HepG2 (cell line): ENCODE measurements around the gene GNMT. TPM values are rescaled to one million over a fixed set of nuclear protein-coding genes. Genes with fewer than 3 reads are reported as not detected.

Experiments
- ATF1 ChIP-seq: IDR thresholded peaks from 2 replicates; pipeline ENCODE4 v1.6.1; 2016; ENCODE audit warnings: mild to moderate bottlenecking, control low read depth
- BATF2 ChIP-seq: sonication (generic); formaldehyde crosslinking; IDR thresholded peaks from 2 replicates; pipeline ENCODE4 v1.8.0; 2022; ENCODE audit warnings: mild to moderate bottlenecking, missing genetic modification reagents, moderate library complexity
- HMGXB3 ChIP-seq: sonication (generic); formaldehyde crosslinking; IDR thresholded peaks from 2 replicates; pipeline ENCODE4 v1.4.0; 2020; ENCODE audit warnings: missing genetic modification reagents, borderline replicate concordance
- HNF4A ChIP-seq: sonication (generic); formaldehyde crosslinking; IDR thresholded peaks from 2 replicates; pipeline ENCODE4 v1.4.0; 2020; ENCODE audit warnings: missing genetic modification reagents
- HNRNPUL1 ChIP-seq: fragments of 200-400 bp; formaldehyde crosslinking; IDR thresholded peaks from 2 replicates; pipeline ENCODE4 v1.6.1; 2017; ENCODE audit warnings: low read depth, mild to moderate bottlenecking, low read length, moderate library complexity
- JDP2 ChIP-seq: sonication (generic); formaldehyde crosslinking; IDR thresholded peaks from 2 replicates; pipeline ENCODE4 v1.8.1; 2022; ENCODE audit warnings: missing genetic modification reagents, borderline replicate concordance
- MATR3 ChIP-seq: sonication (generic); formaldehyde crosslinking; IDR thresholded peaks from 2 replicates; pipeline ENCODE4 v1.4.0; 2020; ENCODE audit warnings: missing genetic modification reagents
- POGZ ChIP-seq: sonication (generic); formaldehyde crosslinking; IDR thresholded peaks from 2 replicates; pipeline ENCODE4 v1.4.0; 2020; ENCODE audit warnings: mild to moderate bottlenecking, missing genetic modification reagents
- RBAK ChIP-seq: sonication (generic); formaldehyde crosslinking; IDR thresholded peaks from 2 replicates; pipeline ENCODE4 v1.5.1; 2020; ENCODE audit warnings: mild to moderate bottlenecking, missing genetic modification reagents
- TBX2 ChIP-seq: sonication (generic); formaldehyde crosslinking; IDR thresholded peaks from 2 replicates; pipeline ENCODE4 v1.5.0; 2020; ENCODE audit warnings: missing genetic modification reagents, mild to moderate bottlenecking, borderline replicate concordance
- ZNF10 ChIP-seq: sonication (generic); formaldehyde crosslinking; IDR thresholded peaks from 2 replicates; pipeline ENCODE4 v1.4.0; 2020; ENCODE audit warnings: mild to moderate bottlenecking, low read depth, missing genetic modification reagents, borderline replicate concordance
- ZNF33A ChIP-seq: sonication (generic); formaldehyde crosslinking; IDR thresholded peaks from 2 replicates; pipeline ENCODE4 v1.5.1; 2020; ENCODE audit warnings: missing genetic modification reagents, mild to moderate bottlenecking, moderate library complexity, borderline replicate concordance
- ZNF460 ChIP-seq: sonication (generic); formaldehyde crosslinking; IDR thresholded peaks from 2 replicates; pipeline ENCODE4 v1.5.1; 2020; ENCODE audit warnings: missing genetic modification reagents, mild to moderate bottlenecking, borderline replicate concordance
- ZNF598 ChIP-seq: sonication (generic); formaldehyde crosslinking; IDR thresholded peaks from 2 replicates; pipeline ENCODE4 v1.5.1; 2020; ENCODE audit warnings: mild to moderate bottlenecking, missing genetic modification reagents, borderline replicate concordance
- ZNF773 ChIP-seq: sonication (generic); formaldehyde crosslinking; IDR thresholded peaks from 2 replicates; pipeline ENCODE4 v1.4.0; 2020; ENCODE audit warnings: missing genetic modification reagents, borderline replicate concordance
- polyA plus RNA-seq, 8 experiments: library from polyadenylated mRNA; depleted of rRNA in 3 of 8; stranded (reverse) in 7 of 8; unstranded in 1 of 8; fragments of >200 nt; fragmentation: Illumina TruSeq in 4 of 8; extraction: Trizol in 4 of 8; gene quantifications; 2 replicates each; pipeline versions ENCODE4 v1.2.1 to v1.2.3, GENCODE V29; 2011 to 2016; ENCODE audit warnings: low read depth in 4 of 8, missing spikeins in 1 of 8, mixed read lengths in 1 of 8; ENCODE audit not compliant: insufficient read depth in 1 of 8
- total RNA-seq, 5 experiments: library from RNA; depleted of rRNA; stranded (reverse); fragments of >200 nt; fragmentation: Illumina TruSeq; extraction: Trizol; gene quantifications; 2 replicates each; pipeline ENCODE4 v1.2.3, GENCODE V29; 2016; ENCODE audit warnings: low read depth in 1 of 5

GNMT gene
- total and polyA plus RNA-seq, 2 of the 13 experiments (the other 11 are each of a cell fraction or from before 2014, with no cell fraction given), result 2.8 to 7.0 TPM

GRCh38 chr6:42979523-42980177, 19.1 kb downstream of the GNMT start (continued):
- TF ChIP-seq ZNF598 (CRISPR knock-in tag) (no peak), BATF2 (CRISPR knock-in tag) (no peak), ZNF33A (CRISPR knock-in tag) (no peak), POGZ (CRISPR knock-in tag) (0 out of 2 replicates have a peak, but pooled peaks have one; percentile 9), HMGXB3 (CRISPR knock-in tag) (no peak), ATF1 (CRISPR knock-in tag) (no peak), RBAK (CRISPR knock-in tag) (no peak), HNF4A (no peak), ZNF460 (no peak), MATR3 (CRISPR knock-in tag) (no peak), TBX2 (CRISPR knock-in tag) (0 out of 2 replicates have a peak, but pooled peaks have one; percentile 13), ZNF773 (CRISPR knock-in tag) (no peak), JDP2 (CRISPR knock-in tag) (no peak), ZNF10 (CRISPR knock-in tag) (no peak), HNRNPUL1 (no peak)
